A172 (cell line): ENCODE data around the gene LRP1B. TPM values are rescaled to one million over a fixed set of nuclear protein-coding genes. Genes with fewer than 3 reads are reported as not detected.

Experiments used
- DNase-seq: peaks from one replicate; pipeline ENCODE4 v3.0.0-alpha.2; 2015; ENCODE audit warnings: low spot score
- total RNA-seq: library from RNA; depleted of rRNA; stranded (reverse); fragments of >200 nt; shearing (Covaris generic); gene quantifications from 2 replicates; pipeline ENCODE4 v1.2.3, GENCODE V29; 2014

LRP1B gene
- total RNA-seq, 1 experiment from 2014 or later: 0.03 TPM

- DNase-seq: no peak
These were observed 1287.6 kb downstream of the LRP1B start for GRCh38 chr2:140843186-140843585.

GRCh38 chr2:140842110-140842509 is 1288.7 kb downstream of the LRP1B start:
- no peak for DNase-seq

GRCh38 chr2:140841141-140841540 is 1289.7 kb downstream of the LRP1B start:
- no peak for DNase-seq

GRCh38 chr2:140836826-140837225 is 1294.0 kb downstream of the LRP1B start:
- no peak for DNase-seq

- no peak for DNase-seq
These were observed 1295.7 kb downstream of the LRP1B start for GRCh38 chr2:140835079-140835478.

- DNase-seq: no peak
These were observed 1316.7 kb downstream of the LRP1B start for GRCh38 chr2:140814141-140814540.

- DNase-seq: no peak
These were observed 1322.0 kb downstream of the LRP1B start for GRCh38 chr2:140808820-140809219.

GRCh38 chr2:140808211-140808610 is 1322.6 kb downstream of the LRP1B start:
- DNase-seq: no peak

GRCh38 chr2:140804700-140805260 is 1326.0 kb downstream of the LRP1B start:
- no peak for DNase-seq

- no peak for DNase-seq
These were observed 1329.5 kb downstream of the LRP1B start for GRCh38 chr2:140801311-140801710.

- no peak for DNase-seq
These were observed 1333.1 kb downstream of the LRP1B start for GRCh38 chr2:140797718-140798117.

GRCh38 chr2:140791802-140792201 is 1339.0 kb downstream of the LRP1B start:
- no peak for DNase-seq

- no peak for DNase-seq
These were observed 1344.2 kb downstream of the LRP1B start for GRCh38 chr2:140786585-140786984.

GRCh38 chr2:140775411-140775810 is 1355.4 kb downstream of the LRP1B start:
- DNase-seq: no peak

- DNase-seq: no peak
These were observed 1360.2 kb downstream of the LRP1B start for GRCh38 chr2:140770645-140771044.

GRCh38 chr2:140761807-140762206 is 1369.0 kb downstream of the LRP1B start:
- no peak for DNase-seq

GRCh38 chr2:140759426-140760156 is 1371.2 kb downstream of the LRP1B start:
- DNase-seq: no peak

- no peak for DNase-seq
These were observed 1383.2 kb downstream of the LRP1B start for GRCh38 chr2:140747665-140748064.

- DNase-seq: no peak
These were observed 1383.7 kb downstream of the LRP1B start for GRCh38 chr2:140747090-140747489.

GRCh38 chr2:140744379-140744778 is 1386.4 kb downstream of the LRP1B start:
- DNase-seq: no peak

GRCh38 chr2:140737006-140737405 is 1393.8 kb downstream of the LRP1B start:
- DNase-seq: no peak

GRCh38 chr2:140734992-140735391 is 1395.8 kb downstream of the LRP1B start:
- peak; percentile 6 for DNase-seq

- no peak for DNase-seq
These were observed 1411.8 kb downstream of the LRP1B start for GRCh38 chr2:140718999-140719398.

- no peak for DNase-seq
These were observed 1413.3 kb downstream of the LRP1B start for GRCh38 chr2:140717481-140717880.
